Retina (tissue), 1 donor: ENCODE data around the gene NOL4L.

Experiments
- DNase-seq: peaks from one replicate; pipeline ENCODE4 v3.0.0-alpha.2; 2016

Gene NOL4L, protein sequence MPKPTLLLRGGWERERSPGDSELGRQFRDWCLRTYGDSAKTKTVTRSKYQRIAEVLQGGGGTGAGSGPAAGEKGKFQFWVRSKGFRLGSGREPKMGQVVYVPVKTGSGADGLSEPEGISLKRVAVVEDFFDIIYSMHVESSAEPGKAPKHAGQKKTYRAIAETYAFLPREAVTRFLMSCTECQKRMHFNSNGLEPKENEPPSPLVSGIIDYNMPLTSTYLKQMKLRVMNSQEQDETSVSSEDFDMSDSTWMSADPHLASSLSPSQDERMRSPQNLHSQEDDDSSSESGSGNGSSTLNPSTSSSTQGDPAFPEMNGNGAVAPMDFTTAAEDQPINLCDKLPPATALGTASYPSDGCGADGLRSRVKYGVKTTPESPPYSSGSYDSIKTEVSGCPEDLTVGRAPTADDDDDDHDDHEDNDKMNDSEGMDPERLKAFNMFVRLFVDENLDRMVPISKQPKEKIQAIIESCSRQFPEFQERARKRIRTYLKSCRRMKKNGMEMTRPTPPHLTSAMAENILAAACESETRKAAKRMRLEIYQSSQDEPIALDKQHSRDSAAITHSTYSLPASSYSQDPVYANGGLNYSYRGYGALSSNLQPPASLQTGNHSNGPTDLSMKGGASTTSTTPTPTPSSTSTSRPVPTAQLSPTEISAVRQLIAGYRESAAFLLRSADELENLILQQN

DNA sequence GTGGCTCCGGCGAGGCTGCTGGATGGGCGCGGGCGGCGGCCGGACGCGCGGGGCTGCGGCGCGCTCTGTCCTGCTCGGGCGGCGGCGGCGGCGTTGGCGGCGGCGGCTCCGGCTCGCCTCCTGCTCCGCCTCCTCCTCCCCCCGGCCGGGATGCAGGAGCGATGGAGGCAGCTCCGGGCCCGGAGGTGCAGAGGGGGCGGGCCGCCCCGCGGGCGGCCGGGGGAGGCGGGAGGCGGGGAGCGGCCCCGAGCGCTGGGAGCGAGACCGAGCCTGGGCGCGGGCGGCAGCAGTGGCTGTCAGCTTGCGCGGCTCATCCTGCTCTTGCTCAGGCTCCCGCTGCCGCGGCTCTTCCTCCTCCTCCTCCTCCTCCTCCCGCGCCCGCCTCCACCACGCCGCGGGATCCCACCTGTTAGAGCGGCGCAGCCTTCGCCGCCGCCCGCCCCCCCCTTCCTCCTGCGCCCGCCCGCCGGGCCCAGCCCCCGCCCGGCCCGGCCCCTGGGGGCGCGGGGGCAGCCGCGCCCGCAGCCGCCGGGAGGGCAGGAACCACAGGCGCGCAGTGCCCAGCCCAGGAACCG lies at the start of gene NOL4L:
Gene NOL4L, minus strand, starts transcription at position 323 of the 575 bp plus-strand sequence. CDS start 443 bp downstream, outside the sequence.
- DNase-seq, result no peak

DNA sequence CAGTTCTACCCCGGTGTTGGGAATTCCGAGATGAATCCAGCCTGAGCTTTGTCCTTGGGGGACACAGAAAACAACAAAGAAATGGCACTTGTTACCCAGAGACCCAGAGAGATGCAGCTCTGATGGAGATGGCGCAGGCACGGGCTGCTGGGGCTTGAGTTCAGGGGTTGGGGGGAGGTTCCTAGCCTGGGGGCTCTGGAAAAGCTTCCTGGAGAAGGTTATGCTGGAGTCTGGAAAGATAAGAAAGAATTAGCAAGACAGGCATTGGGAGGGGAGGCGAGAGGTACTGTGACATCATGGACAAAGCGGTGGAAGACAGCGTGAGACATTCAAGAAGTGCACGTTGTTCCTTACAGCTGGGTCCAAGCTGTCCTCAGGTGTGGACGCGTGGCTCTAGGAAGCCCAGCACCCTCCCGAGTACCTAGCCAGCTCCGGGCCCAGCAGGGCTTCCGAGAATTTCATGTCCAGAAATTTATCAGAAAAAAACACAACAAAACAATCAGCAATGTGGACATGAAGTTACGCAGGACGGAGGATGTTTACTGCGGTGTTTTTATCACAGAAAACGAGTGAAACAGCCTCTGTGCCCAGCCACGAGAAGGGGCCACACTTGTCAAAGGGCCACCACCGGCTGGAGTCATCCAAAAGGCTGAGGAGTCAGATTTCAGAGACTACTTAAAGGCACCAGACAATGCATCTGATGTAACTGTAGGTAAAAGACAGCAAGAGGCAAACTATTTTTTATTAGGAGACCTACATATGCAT lies 49.1 kb upstream of the NOL4L start:
- no peak for DNase-seq

DNA sequence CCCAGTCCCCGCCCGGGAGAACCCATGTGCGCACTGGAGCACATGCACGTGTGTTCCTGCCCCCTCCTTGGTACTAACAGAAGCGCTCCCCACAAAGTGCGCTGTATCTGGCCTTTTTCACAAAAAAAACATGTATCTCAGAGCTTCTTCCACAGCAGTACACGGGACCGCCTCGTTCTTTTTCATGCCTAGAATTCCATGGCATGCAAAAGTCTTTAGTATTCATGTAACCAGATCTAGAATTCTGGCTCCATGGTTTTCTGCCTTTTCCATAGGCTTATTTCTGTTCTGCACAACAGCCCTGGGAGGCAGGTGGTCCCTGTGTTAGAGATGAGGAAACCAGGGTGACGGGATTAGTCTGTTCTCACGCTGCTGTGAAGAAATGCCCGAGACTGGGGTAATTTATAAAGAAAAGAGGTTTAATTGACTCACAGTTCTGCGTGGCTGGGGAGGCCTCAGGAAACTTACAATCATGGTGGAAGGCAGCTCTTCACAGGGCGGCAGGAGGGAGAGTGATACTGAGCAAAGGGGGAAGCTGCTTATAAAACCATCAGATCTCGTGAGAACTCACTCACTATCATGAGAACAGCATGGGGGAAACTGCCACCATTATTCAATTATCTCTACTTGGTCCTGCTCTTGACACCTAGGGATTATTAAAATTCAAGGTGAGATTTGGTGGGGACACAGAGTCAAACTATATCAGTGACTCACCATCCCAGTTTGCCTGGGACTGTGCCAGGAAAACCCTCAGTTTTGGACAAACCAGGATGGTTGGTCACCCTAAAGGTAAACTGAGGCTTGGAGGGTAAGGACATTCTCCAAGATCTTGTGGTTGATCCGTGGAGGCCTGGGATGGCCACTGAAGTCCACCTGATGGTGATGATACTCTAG lies 47.6 kb upstream of the NOL4L start:
- DNase-seq, result no peak

DNA sequence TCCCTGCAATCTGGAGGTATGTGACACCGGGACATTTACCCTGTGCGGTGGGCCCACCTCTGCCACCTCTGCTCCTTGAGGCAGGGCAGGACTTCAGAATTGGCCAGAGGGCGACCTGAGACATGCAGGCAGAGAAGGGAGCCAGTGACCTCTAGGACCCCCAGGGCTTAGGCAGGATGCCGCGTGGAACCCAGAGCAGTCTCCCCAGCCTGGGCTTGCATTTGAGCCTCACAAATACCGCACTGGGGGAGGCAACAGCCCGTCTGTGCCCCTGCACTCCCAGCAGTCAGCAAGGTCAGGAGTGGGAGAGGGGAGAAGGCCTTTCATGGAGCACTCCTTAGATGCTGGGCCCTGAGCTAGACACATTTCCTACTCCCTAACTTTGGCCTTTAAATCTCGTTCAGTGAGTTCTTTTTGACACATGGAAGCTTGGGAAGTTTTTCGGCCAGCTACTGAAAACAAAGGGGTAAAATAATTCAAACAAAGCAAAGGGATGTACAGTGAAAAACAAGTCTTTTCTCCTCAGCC lies 46.9 kb upstream of the NOL4L start:
- no peak for DNase-seq

DNA sequence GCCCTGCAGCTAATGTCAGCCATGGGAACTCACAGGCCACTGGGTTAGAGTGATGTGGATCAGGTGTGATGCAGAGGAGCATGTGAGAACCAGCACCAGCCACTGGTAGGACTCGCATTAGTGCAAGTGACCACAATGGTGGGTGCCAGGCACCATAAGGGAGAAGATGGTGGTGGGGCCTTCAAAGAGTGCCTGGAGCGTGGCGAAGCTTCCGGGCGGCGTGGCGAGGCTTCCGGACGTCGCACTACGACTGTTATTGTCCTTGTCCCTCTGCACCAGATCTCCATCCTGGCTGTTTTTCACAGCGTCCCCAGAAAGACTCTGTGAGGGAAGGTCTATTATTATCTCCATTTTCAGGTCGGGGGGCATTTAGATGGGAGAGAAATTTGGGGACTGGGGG lies 44.7 kb upstream of the NOL4L start:
- DNase-seq, result no peak

DNA sequence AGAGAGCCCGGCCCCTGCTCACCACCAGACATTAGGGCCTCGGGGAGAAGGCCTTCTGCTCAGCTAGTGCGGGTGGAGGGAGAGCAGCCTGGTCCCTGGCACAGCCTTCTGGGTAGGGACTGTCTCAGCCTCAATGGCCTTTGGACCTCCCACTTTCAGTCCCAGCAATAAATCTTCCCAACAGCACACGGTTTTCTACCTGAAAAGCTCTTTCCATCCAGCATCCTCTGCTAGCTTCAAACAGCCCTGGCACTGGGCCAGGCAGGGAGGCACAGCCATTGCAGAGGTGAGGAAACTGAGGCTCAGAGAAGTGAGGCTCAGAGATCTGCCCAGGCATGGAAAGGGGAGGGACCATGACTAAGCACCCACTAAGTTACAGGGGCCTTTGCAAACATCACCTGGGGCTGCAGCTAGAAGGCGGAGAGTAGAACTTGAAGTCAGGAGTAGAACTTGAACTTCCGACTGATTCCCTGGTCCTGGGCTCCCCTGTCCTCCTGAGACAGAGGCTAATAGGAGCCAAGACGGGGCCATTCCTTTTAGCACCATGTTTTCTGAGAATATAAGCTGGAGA lies 43.9 kb upstream of the NOL4L start:
- no peak for DNase-seq

DNA sequence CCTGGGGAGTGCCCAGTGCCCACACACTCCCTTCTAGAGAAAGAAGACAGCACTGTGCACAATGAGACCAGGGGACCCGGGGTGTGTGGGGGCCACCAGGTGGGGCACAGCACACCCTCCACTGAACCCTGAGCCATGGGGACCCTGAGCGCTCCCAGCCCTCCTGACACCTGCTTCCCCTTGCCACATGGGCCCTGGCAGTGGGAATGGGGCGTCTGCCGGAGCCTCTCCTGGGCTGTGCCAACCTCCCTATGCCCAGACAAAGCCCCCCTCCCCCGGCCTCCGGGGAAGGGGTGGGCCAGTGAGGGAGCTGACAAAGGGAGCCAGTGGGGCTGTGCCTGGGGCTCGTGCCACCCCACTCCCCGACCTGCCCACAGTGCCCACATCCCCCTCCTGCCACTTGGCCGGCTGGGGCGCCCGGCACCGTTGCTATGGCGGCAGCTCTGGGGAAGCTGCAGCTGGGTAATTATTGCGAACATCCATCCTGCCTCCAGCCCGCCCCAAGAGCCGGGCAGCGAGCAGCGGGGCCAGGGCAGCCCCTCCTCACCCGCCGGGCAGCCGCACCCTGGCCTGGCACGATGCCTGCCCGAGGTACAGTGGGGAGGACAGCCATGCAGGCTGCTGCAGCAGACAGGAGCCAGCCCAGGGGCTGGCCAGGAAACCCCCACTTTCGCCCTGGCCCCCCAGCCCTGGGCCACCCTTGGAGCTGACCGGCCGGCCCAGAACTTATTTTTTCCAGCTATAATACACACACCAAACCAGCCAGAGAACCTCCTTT lies 41.9 kb upstream of the NOL4L start:
- DNase-seq, result peak; percentile 80

DNA sequence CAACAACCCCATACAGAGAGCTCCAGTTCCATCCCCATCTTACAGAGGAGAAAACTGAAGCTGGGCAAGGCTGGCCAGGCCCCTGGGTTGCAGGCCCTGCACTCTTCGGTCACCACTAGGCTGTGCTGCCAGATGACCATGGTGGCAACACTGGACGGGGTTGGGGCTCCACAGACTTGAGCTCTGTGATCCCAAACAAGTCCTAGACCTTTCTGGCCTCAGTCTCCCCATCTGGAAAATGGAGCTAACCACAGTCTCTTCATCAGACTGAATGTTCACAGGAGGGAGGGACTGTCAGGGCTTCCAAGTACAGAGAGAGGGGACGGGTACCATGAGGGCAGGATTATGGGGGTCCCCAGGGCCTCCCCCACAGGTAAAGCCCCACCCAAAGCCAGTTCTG lies 41.3 kb upstream of the NOL4L start:
- DNase-seq, result no peak

DNA sequence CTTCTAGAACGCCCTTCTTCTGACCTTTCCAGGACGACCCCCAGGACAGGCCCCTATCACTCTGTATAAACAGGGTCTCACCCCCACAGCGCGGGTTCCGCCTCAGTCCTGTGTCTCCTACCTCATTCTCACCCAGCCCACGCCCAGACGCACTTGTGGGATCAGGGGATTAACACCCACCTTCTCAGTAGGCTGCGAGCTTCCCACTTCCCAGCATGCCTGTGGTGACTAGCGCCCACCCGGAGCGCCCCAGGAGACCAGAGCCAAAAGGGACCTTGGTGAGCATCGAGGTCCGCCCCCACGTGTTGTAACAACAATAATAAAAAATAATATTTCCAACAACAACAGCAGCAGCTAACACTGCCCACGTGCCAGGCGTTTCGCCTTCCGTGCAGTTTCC lies 40.9 kb upstream of the NOL4L start:
- no peak for DNase-seq

DNA sequence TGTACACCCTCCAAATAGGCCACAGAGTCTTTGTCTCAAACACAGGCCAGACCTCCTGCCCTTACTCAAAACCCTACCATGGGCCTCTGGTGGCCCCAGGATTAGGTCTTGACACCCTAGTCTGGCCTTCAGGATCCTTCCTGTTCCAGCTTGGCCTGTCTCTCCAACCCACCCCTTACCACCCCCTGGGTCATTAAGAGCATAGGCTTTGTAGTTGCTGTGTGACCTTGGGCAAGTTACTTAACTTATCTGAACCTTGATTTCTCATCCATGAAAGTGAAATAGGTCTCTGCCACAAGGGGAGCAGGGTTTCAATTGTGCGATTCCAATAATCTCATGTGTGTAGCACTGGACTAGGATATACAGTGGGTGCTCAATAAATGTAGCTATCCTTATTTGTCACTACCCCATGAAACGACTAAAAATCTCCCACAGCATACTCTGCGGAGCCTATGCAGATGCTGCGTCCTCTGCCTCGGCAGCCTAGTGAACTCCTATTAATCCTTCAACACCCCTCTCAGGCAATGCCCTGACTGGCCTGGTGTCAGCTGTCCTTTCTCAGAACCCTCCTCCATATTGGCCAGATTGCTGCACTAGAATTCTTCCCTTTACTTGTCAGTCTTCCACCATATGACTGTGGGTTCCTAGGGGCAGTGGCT lies 39.7 kb upstream of the NOL4L start:
- DNase-seq, result no peak

DNA sequence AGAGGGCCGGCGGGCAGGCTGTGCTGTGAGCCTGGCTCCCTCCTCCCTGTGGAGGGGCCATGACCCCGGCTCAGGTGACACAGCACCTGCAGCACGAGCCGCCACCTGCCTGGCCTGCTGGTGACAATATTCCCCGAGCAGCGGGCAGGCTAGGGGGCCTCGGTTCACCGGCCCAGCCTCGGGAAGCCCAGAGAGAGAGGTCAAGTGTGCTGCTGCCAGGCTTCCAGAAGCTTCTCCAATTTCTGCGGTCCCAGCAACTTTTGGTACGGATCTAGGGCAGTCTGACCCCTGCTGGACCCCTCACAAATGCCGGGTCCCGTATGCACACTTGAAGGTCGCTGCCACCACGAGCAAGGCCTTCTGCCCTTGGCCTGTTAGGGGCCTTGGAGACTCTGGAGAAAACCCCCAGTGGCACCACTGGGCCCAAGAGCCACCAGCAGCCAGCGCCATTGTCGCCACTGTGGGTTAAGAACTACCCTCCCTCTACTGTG lies 38.6 kb upstream of the NOL4L start:
- DNase-seq, result no peak

DNA sequence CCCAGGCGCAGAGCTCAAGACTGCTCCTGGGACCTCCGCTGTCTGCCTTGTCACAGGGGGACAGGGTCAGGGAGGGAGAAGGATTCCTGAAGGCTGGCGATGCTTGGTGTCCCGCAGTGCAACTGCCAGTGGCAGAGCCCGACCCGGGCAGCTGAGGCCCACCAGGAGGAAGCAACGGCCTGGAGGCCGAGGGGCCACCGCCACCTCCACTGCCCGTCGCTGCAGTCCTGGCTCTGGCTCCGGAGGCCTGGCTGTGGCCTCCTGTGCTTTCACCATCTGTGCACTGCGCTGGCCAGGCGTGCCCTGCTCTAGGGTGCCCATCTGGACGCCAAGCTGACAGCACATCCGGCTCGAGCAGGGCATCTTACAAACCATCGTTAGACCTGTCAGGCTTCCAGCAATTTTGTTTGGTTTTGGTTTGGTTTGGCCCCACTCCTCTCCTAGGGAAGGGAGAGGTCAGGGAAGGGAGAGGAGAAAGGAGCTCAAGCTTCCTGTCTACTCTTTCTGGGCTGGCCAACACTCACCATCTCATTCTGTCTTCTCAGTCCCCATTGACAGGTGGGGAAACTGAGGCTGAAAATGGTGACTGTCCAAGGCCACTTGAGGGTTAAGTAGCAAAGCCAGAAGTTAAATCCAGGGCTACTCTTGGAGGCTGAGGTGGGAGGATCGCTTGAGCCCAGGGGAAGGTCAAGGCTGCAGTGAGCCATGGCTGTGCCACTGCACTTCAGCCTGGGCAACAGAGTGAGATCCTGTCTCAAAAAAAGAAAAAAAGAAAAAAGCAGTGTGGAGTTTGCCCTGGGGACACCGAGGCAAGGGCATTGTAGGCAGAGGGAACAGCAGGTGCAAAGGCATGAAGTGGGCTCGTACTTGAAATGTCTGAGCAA lies 37.7 kb upstream of the NOL4L start:
- DNase-seq, result no peak

DNA sequence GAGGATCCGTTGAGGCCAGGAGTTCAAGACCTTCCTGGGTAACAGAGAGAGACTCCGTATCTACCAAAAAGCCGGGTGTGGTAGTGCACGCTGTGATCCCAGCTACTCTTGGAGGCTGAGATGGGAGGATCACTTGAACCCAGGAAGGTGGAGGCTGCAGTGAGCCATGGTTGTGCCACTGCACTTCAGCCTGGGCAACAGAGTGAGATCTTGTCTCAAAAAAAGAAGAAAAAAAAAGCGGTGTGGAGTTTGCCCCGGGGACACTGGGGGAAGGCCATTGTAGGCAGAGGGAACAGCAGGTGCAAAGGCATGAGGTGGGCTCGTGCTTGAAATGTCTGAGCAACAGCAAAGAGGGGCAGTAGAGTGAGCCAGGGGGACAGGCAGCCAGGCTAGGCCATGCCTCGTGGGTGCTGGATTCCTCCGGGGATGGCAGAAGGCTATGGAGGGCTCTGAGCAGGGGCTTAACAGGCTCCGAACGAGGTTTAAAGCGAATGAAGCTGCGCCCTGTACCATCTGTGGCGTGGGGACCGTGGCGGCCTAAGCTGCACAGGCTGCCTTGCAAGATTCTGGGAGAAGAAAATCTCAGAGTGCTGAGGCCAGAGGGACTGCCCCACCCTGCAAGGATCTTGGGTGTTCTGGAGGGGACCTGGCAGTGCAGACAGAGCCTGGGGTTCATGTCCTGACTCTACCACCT lies 36.9 kb upstream of the NOL4L start:
- DNase-seq, result no peak

DNA sequence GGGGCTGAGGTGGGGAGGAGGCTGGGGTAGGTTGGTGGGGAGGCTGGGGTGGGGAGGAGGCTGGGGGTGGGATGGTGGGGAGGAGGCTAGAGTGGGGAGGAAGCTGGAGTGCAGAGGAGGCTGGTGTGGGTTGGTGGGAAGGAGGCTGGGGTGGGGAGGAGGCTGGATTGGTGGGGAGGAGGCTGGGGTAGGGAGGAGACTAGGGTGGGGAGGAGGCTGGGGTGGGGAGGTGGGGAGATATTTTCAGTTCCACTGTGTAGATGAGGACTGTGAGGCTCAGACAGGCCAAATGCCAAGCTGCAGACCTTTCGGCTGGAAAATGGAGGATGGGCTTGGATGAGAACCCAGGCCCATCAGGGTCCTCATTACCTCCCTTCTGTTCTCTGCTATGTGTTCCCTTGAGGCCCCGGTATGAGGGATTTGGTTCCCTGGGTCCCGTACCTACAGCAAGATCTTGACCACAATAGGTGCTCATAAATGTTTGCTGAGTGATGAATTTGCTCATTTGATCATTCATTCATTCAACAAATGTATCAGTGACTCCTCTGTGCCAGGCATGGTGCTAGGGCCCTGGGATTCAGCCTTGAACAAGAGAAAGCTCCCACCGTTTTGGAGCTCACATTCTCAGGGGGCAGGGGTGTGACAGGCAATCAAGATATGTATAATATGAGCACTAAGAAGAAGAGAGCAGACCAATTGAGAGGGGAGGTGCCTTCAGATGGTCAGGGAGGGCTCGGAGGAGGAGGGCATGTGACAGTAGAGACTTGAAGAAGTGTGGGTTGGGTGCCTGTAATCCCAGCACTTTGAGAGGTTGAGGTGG lies 36.1 kb upstream of the NOL4L start:
- no peak for DNase-seq

DNA sequence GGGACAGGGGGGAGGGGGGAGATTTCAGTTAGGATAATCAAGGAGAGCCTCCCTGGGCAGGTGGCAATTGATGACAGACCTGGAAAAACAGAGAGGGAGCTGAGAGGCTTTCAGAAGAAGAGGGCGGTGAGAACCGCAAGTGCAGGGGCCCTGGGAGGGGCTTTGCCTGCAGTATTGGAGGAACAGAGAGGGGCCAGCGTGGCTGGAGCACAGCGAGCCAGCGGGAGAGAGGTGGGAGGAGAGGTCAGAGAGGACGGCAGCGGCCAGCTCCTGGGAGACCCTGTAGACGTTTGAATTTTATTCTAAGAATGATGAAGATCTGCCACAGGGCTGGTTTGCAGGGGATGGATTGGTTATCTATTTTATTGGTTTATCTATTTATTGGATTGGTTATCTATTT lies 34.5 kb upstream of the NOL4L start:
- DNase-seq, result no peak

DNA sequence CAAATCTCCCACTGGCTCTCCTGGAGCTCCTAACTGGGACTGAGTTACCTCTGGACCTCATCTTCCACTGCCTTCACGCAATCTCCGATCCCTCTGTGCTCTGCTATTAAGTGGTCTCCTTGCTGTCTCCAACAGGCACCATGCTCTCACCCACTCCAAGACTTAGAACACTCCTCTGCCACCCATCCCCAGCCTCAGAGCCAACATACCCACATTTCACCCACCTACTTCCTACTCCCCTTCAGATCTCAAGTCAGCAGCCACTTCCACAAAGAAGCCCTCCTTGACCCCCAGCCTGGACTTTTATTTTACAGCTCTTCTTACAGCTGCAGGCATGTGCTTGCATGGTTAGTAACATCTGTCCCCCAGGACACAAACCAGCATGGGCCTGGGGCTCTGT lies 29.6 kb upstream of the NOL4L start:
- DNase-seq, result no peak

DNA sequence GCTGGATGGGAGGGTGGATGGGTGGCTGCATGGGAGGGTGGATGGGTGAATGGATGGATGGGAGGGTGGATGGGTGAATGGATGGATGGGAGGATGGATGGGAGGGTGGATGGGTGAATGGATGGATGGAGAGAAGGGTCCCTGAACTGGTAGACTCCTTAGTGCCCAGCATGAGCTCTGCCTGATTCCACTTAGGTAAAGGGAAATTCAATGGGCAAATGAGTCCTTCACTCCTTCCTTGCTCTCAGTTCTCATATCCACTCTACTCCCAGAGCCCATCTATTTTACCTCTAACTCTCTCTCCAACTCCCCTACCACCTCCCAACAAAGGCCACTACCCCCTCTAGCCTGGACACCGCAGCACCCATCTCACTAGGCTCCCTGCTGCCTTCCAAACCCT lies 29.2 kb upstream of the NOL4L start:
- DNase-seq, result no peak
